H9 (cell line): Measurements from ENCODE around the gene LYZL6. TPM values are rescaled to one million over a fixed set of nuclear protein-coding genes. Genes with fewer than 3 reads are reported as not detected.

Source experiments
- DNase-seq: peaks from one replicate; pipeline ENCODE4 v3.0.0-alpha.2; 2017
- H2AFZ ChIP-seq: one replicate; pipeline ENCODE4 v1.6.1; 2013; ENCODE audit warnings: mild to moderate bottlenecking, low read length, control low read depth, moderate library complexity
- H2AK5ac ChIP-seq: 2 replicates; pipeline ENCODE4 v1.6.1; 2013; ENCODE audit warnings: low read length, control low read depth, mixed read lengths; ENCODE audit not compliant: insufficient read length
- H2BK120ac ChIP-seq: one replicate; pipeline ENCODE4 v1.6.1; 2013; ENCODE audit warnings: low read depth, mild to moderate bottlenecking, low read length, control low read depth, inconsistent platforms; ENCODE audit not compliant: poor library complexity, severe bottlenecking
- H2BK12ac ChIP-seq: 2 replicates; pipeline ENCODE4 v1.6.1; 2013; ENCODE audit warnings: low read length, control low read depth, mixed read lengths, low read depth; ENCODE audit not compliant: insufficient read length
- H2BK15ac ChIP-seq: 2 replicates; pipeline ENCODE4 v1.6.1; 2013; ENCODE audit warnings: low read depth, low read length, control low read depth
- H2BK20ac ChIP-seq: one replicate; pipeline ENCODE4 v1.6.1; 2013; ENCODE audit warnings: low read depth, mild to moderate bottlenecking, low read length, control low read depth, inconsistent platforms; ENCODE audit not compliant: poor library complexity, severe bottlenecking
- H2BK5ac ChIP-seq: 2 replicates; pipeline ENCODE4 v1.6.1; 2013; ENCODE audit warnings: low read length, control low read depth, mixed read lengths; ENCODE audit not compliant: insufficient read length
- H3K14ac ChIP-seq: 2 replicates; pipeline ENCODE4 v1.6.1; 2013; ENCODE audit warnings: low read length, control low read depth; ENCODE audit not compliant: insufficient read depth
- H3K18ac ChIP-seq: 2 replicates; pipeline ENCODE4 v1.6.1; 2013; ENCODE audit warnings: low read depth, mild to moderate bottlenecking, mixed read lengths, low read length, control low read depth; ENCODE audit not compliant: insufficient read length
- H3K23ac ChIP-seq: 2 replicates; pipeline ENCODE4 v1.6.1; 2013; ENCODE audit warnings: low read length, control low read depth, mixed read lengths, low read depth; ENCODE audit not compliant: insufficient read length
- H3K23me2 ChIP-seq: 2 replicates; pipeline ENCODE4 v1.6.1; 2013; ENCODE audit warnings: low read depth, mild to moderate bottlenecking, mixed read lengths, low read length, control low read depth; ENCODE audit not compliant: insufficient read length, poor library complexity, severe bottlenecking
- H3K27ac ChIP-seq: 2 replicates; pipeline ENCODE4 v1.5.1; 2013; ENCODE audit warnings: low read length, control low read depth, mixed read lengths, low read depth; ENCODE audit not compliant: insufficient read length
- H3K27me3 ChIP-seq: 2 replicates; pipeline ENCODE4 v1.6.1; 2013; ENCODE audit warnings: low read length, control low read depth, inconsistent platforms; ENCODE audit not compliant: insufficient read depth
- H3K4ac ChIP-seq: 2 replicates; pipeline ENCODE4 v1.6.1; 2013; ENCODE audit warnings: low read depth, mild to moderate bottlenecking, control low read depth, inconsistent platforms, low read length, moderate library complexity
- H3K4me1 ChIP-seq: 2 replicates; pipeline ENCODE4 v1.6.1; 2013; ENCODE audit warnings: low read length, control low read depth, inconsistent platforms; ENCODE audit not compliant: insufficient read depth
- H3K4me2 ChIP-seq: 2 replicates; pipeline ENCODE4 v1.6.1; 2013; ENCODE audit warnings: low read length, control low read depth, mixed read lengths; ENCODE audit not compliant: insufficient read length, insufficient read depth
- H3K56ac ChIP-seq: 2 replicates; pipeline ENCODE4 v1.6.1; 2013; ENCODE audit warnings: low read depth, mild to moderate bottlenecking, mixed read lengths, low read length, control low read depth; ENCODE audit not compliant: insufficient read length
- H3K79me1 ChIP-seq: 2 replicates; pipeline ENCODE4 v1.6.1; 2013; ENCODE audit warnings: low read depth, mild to moderate bottlenecking, moderate library complexity, low read length, control low read depth, inconsistent platforms; ENCODE audit not compliant: insufficient read depth, poor library complexity, severe bottlenecking
- H3K79me2 ChIP-seq: 2 replicates; pipeline ENCODE4 v1.6.1; 2013; ENCODE audit warnings: low read length, control low read depth, inconsistent platforms; ENCODE audit not compliant: insufficient read depth
- H3K9ac ChIP-seq: 2 replicates; pipeline ENCODE4 v1.6.1; 2013; ENCODE audit warnings: low read length, control low read depth, mixed read lengths; ENCODE audit not compliant: insufficient read length; ENCODE audit errors: extremely low read depth
- H3K9me3 ChIP-seq: one replicate; pipeline ENCODE4 v1.6.1; 2013; ENCODE audit warnings: low read depth, low read length, inconsistent platforms; ENCODE audit not compliant: control insufficient read depth
- H3T11ph ChIP-seq: one replicate; pipeline ENCODE4 v1.6.1; 2013; ENCODE audit warnings: mild to moderate bottlenecking, low read length, control low read depth, inconsistent platforms
- H4K20me1 ChIP-seq: one replicate; pipeline ENCODE4 v1.6.1; 2013; ENCODE audit not compliant: control insufficient read depth, insufficient read length, insufficient read depth
- H4K5ac ChIP-seq: 2 replicates; pipeline ENCODE4 v1.6.1; 2013; ENCODE audit warnings: low read depth, mild to moderate bottlenecking, mixed read lengths, low read length, control low read depth; ENCODE audit not compliant: insufficient read length
- H4K8ac ChIP-seq: replicated peaks from 2 replicates; pipeline ENCODE4 v1.6.1; 2013; ENCODE audit warnings: low read length, control low read depth, mixed read lengths, low read depth; ENCODE audit not compliant: insufficient read length
- H4K91ac ChIP-seq: 2 replicates; pipeline ENCODE4 v1.6.1; 2013; ENCODE audit warnings: low read depth, mild to moderate bottlenecking, moderate library complexity, mixed read lengths, low read length, control low read depth; ENCODE audit not compliant: insufficient read length
- H3K27ac Mint-ChIP-seq, 3 experiments: 2 replicates in 2 of 3; 3 replicates in 1 of 3; pipeline ENCODE4 v1.8.0; 2020 to 2021; ENCODE audit warnings: mixed read lengths in 3 of 3, mild to moderate bottlenecking in 1 of 3, moderate library complexity in 1 of 3
- H3K27me3 Mint-ChIP-seq: 2 replicates; pipeline ENCODE4 v1.8.0; 2021; ENCODE audit warnings: low read depth, mild to moderate bottlenecking, moderate library complexity, mixed read lengths
- H3K36me3 Mint-ChIP-seq, 3 experiments: 2 replicates in 2 of 3; 3 replicates in 1 of 3; pipeline ENCODE4 v1.8.0; 2020 to 2021; ENCODE audit warnings: low read depth in 3 of 3, mixed read lengths in 3 of 3; ENCODE audit not compliant: insufficient read depth in 1 of 3
- H3K4me1 Mint-ChIP-seq, 2 experiments: 2 replicates each; pipeline ENCODE4 v1.8.0; 2020; ENCODE audit warnings: mixed read lengths in 2 of 2
- H3K4me3 Mint-ChIP-seq, 2 experiments: 2 replicates in 1 of 2; 3 replicates in 1 of 2; pipeline ENCODE4 v1.8.0; 2020 to 2021; ENCODE audit warnings: mild to moderate bottlenecking in 2 of 2, mixed read lengths in 2 of 2, moderate library complexity in 1 of 2
- H3K9me3 Mint-ChIP-seq, 2 experiments: 2 replicates in 1 of 2; 3 replicates in 1 of 2; pipeline ENCODE4 v1.8.0; 2020; ENCODE audit warnings: mild to moderate bottlenecking in 2 of 2, mixed read lengths in 2 of 2, moderate library complexity in 1 of 2
- WGBS: extraction: QIAGEN DNeasy Blood & Tissue Kit; methylation state at CpG from one replicate; pipeline ENCODE4 v1.1.7; 2013; ENCODE audit warnings: missing lambda C conversion rate, low lambda C conversion rate, mixed read lengths; ENCODE audit not compliant: insufficient read length; ENCODE audit errors: extremely low coverage; 5-methylcytosine and 5-hydroxymethylcytosine counted together
- total RNA-seq: library from RNA; stranded (reverse); gene quantifications from 2 replicates; pipeline ENCODE4 v1.2.1, GENCODE V29; 2021
- TF ChIP-seq, protein P1 (sequence below): fragments of 200-600 bp; sonication (generic); conservative IDR thresholded peaks from 3 replicates; pipeline ENCODE4 v1.8.0; 2021; ENCODE audit warnings: antibody characterized with exemption, mild to moderate bottlenecking

LYZL6 gene
- total RNA-seq, 1 experiment from 2014 or later: not detected

DNA sequence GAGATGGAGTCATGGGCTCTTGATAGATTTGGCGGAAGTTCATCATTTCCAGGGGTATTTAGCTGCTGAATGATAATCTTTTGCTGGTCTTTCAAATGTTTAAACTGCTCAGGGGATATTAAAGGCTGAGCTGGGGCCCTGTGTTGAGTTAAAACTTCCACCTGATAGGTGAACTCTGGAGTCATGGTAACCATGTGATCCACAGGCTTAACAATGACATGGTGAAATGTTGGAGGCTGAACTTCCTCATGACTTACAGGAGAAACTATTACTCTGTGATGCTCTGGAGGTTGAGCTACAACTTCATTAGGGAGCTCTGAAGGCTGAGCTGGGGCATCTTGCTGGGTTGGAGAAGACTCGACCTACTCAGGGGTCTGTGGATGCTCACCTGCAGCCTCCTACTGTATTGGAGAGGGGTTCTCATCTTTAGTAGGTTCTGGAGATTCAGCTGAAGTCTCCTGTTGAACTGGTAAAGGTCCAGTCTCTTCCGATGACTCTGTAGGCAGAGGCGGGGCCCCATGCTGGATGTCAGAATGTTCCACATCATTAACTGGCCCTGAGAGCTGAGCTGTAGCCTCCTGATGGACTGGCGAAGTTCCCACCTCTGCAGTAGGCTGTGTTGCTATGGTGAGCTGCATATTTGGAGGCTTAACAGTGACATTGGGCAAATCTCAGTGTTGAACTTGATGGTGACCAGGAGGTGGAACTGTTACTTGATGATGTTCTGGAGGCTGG is 37.2 kb downstream of the LYZL6 start:
- Histone ChIP-seq H3K4me2 (no peak overlapping the region), H3K18ac (no peak overlapping the region), H2BK120ac (no peak overlapping the region), H2AFZ (no peak overlapping the region), H4K91ac (no peak overlapping the region), H3K27ac (no peak overlapping the region), H2AK5ac (no peak overlapping the region), H3T11ph (no peak overlapping the region), H3K4me1 (no peaks in the 10 kb centered on the region), H3K23me2 (no peaks in the 10 kb centered on the region), H4K5ac (no peak overlapping the region), H2BK15ac (no peak overlapping the region), H3K27me3 (no peaks in the 10 kb centered on the region), H3K9ac (no peak overlapping the region), H4K20me1 (no peaks in the 10 kb centered on the region), H3K9me3 (no peaks in the 10 kb centered on the region), H2BK5ac (no peak overlapping the region), H2BK12ac (no peak overlapping the region), H3K79me2 (0 out of 2 replicates have a peak, but pooled peaks cover 1% of the 10 kb centered on the region), H2BK20ac (no peak overlapping the region), H3K4ac (no peak overlapping the region), H3K79me1 (no peaks in the 10 kb centered on the region), H3K56ac (no peak overlapping the region), H3K14ac (no peak overlapping the region), H4K8ac (no peak overlapping the region), H3K23ac (no peak overlapping the region)
- DNase-seq: no peak
- Mint-ChIP-seq H3K27ac (no peak overlapping the region), H3K4me3 (no peak overlapping the region), H3K4me1 (peaks cover 0 to 3% of the 10 kb centered on the region in 2 experiments; a peak in 3 of 4 replicates), H3K36me3 (no peaks in the 10 kb centered on the region; a peak in 1 of 7 replicates), H3K9me3 (peaks cover 11 to 27% of the 10 kb centered on the region in 2 experiments; a peak in 4 of 5 replicates), H3K27me3 (peaks cover 7% of the 10 kb centered on the region; the same call in 1 of the 2 replicates)
- whole genome bisulfite sequencing: no CpG with 5 or more reads among the region's 5 CpGs
- TF ChIP-seq, protein P1, sequence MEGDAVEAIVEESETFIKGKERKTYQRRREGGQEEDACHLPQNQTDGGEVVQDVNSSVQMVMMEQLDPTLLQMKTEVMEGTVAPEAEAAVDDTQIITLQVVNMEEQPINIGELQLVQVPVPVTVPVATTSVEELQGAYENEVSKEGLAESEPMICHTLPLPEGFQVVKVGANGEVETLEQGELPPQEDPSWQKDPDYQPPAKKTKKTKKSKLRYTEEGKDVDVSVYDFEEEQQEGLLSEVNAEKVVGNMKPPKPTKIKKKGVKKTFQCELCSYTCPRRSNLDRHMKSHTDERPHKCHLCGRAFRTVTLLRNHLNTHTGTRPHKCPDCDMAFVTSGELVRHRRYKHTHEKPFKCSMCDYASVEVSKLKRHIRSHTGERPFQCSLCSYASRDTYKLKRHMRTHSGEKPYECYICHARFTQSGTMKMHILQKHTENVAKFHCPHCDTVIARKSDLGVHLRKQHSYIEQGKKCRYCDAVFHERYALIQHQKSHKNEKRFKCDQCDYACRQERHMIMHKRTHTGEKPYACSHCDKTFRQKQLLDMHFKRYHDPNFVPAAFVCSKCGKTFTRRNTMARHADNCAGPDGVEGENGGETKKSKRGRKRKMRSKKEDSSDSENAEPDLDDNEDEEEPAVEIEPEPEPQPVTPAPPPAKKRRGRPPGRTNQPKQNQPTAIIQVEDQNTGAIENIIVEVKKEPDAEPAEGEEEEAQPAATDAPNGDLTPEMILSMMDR: no peak
